Fibroblast of upper back skin (primary cell): ENCODE results near the gene LPIN3.

ENCODE experiments used
- DNase-seq: peaks from one replicate; pipeline ENCODE4 v3.0.0-alpha.2; 2013

LPIN3 gene

DNA sequence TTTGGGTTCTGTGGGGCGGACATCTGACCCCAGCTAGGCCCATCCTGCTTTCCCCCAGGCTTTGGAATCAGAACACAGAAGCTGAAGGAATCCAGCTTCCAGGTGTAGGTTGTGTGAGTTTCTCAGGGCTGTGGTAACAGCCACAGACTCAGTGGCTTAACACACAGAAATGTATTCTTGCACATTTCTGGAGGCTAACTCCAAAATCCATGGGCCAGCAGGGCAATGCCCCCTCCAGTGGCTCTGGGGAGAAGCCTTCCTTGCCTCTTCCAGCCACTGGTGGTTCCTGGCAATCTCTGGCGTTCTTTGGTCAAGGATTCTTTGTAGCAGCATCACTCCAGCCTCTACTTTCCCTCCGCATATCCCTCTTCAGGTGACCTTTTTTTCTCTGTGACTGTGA, 27.3 kb downstream of the LPIN3 start:
- no peak for DNase-seq

GRCh38 chr20:41369673-41370072, 29.1 kb downstream of the LPIN3 start:
- no peak for DNase-seq

GRCh38 chr20:41370176-41370575, 29.6 kb downstream of the LPIN3 start:
- no peak for DNase-seq

- DNase-seq: no peak
These were observed 30.8 kb downstream of the LPIN3 start for GRCh38 chr20:41371371-41371770.

DNA sequence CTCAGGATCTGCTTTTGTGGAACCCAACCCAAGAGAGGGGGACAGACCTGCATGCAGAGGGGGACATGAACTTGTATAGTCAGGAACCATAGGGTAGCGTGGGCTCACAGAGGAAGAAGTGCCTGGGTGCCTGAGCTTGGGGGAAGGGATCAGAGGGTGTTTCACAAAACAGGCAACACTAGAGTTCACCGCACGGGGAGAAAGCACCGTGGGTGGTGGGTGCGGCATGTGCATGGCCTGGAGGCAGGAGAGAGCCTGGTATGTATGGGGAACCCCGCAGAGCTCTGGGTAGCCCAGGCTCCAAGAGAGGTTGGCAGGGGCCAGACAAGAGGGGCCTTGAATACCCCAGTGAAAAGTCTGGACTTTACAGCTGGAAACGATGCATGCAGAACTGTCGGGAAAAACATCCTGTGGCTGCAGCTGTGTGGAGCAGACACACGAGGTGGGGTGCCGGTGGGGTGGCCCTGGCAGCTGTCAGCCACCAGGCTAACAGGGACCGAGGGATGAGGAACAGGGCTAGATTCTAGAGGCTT, 32.7 kb downstream of the LPIN3 start:
- no peak for DNase-seq

GRCh38 chr20:41373931-41374920, 33.6 kb downstream of the LPIN3 start:
- no peak for DNase-seq

GRCh38 chr20:41375846-41376245, 35.2 kb downstream of the LPIN3 start:
- DNase-seq: no peak

GRCh38 chr20:41376349-41376748, 35.7 kb downstream of the LPIN3 start:
- no peak for DNase-seq

DNA sequence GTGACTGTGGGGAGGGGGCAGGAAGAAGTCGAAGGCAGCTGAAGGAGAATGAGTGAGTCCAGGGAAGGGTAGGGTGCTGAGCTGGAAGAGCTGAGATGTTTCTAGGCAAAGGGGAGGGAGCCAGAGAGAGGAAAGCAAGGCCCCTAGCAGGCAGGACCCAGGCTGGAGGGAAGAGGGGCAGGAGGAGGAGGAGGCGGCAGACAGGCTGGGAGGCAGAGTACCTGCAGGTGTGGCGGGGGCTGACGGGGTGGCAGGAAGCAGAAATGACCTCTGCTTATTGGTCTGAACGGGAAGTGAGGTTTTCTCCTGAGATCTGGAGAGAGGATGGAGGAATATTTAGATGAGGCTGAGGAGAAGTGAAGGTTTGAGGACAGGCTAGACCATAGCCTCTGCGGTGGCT, 36.7 kb downstream of the LPIN3 start:
- DNase-seq: no peak

- no peak for DNase-seq
These were observed 38.9 kb downstream of the LPIN3 start for GRCh38 chr20:41379551-41379950.

DNA sequence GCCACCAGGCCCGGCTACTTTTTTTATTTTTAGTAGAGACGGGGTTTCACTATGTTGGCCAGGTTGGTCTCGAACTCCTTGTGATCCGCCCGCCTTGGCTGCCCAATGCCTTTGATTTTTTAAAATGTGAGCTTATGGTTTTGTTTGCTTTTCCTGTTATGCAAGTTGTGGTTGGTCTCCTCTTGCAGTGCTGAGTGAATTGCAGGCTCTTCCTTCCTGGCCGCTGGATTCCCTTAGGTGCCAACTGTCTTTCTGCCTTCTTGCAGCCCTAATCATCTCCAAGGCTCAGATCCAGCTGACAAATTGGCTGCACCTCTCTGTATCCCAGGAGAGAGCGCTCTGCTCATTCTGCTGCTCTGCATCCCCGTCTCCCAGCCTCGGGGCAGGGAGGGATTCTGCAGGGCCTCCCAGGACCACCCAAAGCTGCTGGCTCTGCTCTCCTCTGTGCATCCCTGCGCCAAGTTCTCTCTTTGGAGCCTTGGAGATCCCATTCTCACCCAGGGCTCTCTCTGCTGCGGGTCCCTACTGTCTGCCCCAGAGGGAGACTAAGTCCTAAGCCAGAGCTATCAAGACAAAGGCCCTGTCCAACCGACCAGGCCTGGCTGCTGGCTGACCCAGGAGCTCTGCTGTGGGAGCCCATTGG, 40.1 kb downstream of the LPIN3 start:
- no peak for DNase-seq

DNA sequence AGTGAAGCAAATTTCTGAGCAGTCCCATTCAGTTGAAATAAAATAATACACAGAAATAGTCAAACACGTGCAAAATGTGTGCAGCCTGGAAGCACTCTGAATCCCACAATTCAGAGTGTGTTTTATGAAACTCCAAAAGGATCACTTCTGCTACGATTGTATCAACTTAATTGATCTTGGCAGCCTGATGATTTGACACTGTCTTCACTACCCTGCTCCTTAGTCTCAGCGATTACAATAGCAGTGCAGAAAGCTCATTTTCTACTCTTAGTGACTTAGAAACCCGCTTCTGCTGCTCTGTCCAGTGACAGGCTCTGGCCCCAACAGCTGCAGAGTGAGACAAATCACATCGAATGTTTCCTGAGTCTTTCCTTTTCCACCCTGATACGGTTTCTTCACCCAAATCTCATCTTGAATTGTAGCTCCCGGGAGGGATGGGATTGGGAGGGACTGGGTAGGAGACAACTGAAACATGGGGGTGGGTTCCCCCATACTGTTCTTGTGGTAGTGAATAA, 42.2 kb downstream of the LPIN3 start:
- DNase-seq: no peak

DNA sequence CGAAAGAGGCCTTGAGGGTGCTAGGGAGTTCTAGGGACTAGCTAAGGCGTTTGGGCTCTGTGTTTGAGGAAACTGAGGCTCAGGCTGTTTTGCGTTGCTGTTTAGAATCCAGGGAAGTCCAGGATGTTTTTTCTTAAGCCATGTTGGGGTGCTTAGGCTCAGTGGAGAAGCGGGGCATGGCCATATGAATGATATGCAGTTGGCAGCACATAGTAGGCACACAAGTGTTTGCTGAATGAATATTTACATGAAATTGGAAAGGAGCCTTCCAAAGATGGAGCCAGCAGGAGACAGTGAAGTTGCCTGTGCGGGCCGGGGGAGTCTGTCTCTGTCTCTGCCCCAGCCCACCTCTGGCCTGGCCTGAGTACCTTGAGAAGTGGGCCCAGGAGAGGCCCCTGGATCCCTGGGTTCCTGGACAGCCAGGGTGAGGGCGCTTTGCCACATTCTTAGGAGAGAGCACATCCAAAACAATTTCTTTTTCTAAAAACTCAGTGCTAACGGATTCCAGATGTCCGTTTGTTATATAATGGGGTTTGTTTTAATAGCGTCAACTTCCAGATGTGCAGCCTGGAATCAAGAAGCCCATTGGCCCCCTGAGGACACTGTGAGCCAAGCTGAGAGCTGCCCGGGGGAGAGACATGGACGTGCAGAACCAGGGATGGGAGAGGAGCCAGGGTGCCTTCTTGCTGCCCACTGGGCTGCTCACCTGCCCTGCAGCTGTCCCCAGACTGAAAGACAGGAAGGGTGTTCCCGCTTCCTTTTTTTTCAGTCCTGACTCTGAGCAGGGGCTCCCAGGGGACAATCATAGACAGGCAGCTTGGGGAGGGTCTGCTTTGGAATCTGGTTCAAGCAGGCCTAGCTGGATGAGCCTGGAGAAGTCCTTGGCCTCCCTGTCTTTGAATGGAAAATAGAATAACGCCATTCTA, 46.1 kb downstream of the LPIN3 start:
- DNase-seq: peak; percentile 64

- DNase-seq: no peak
These were observed 46.8 kb downstream of the LPIN3 start for GRCh38 chr20:41387444-41387851.

DNA sequence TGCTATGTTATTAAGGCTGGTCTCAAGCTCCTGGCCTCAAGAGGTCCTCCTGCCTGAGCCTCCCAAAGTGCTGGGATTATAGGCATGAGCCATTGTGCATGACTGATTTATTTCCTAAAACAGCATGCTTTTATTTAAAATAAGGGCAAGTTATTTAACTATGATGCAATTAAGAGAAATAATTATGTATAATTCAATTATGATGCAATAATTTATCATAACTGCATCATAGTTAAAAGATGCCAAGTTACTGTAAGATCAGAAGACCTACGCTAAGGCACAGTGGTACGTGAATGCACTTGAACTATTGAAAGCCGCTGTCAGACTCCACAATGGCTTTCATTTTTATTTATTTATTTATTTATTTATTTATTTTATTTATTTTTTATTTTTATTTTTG, 50.3 kb downstream of the LPIN3 start:
- no peak for DNase-seq

DNA sequence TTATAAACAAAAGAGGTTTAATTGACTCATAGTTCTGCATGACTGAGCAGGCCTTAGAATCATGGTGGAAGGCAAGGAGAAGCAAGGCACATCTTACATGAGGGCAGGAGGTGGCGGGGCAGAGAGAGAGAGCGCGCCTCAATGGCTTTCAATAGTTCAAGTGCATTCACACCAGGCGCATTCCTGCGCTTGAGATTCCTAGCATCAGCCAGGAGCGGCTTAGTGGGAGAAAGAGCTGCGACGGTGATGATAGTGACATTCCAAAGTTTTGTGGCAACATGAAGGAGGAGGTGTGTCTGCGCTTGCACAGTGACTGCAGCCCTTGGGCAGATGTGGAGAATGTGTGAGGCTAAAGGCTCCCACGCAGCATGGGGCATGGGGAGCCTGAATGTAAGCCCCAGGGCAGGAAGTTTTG, 51.0 kb downstream of the LPIN3 start:
- DNase-seq: peak; percentile 23

GRCh38 chr20:41392295-41392694, 51.7 kb downstream of the LPIN3 start:
- DNase-seq: no peak

- no peak for DNase-seq
These were observed 52.5 kb downstream of the LPIN3 start for GRCh38 chr20:41392871-41393704.

- DNase-seq: no peak
These were observed 53.1 kb downstream of the LPIN3 start for GRCh38 chr20:41393705-41394066.

DNA sequence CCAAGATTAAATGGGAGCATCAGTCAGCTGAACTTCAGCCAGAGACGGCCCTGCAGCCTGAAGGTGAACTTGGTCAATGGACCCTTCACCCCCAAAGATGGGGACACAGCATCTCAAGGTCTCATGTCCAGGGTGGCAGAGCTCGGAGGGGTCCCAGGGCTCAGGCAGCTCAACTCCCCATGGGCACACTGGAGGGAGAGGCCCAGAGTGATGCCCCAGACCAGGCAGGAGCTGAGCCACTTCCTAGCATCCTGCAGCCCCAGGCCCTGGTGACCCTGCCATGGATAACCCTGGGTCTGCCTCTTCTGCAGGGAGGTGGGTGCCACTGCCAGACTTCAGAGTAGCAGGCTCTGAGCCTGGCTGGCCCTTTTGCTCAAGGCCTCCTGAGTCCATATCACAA, 53.5 kb downstream of the LPIN3 start:
- no peak for DNase-seq

DNA sequence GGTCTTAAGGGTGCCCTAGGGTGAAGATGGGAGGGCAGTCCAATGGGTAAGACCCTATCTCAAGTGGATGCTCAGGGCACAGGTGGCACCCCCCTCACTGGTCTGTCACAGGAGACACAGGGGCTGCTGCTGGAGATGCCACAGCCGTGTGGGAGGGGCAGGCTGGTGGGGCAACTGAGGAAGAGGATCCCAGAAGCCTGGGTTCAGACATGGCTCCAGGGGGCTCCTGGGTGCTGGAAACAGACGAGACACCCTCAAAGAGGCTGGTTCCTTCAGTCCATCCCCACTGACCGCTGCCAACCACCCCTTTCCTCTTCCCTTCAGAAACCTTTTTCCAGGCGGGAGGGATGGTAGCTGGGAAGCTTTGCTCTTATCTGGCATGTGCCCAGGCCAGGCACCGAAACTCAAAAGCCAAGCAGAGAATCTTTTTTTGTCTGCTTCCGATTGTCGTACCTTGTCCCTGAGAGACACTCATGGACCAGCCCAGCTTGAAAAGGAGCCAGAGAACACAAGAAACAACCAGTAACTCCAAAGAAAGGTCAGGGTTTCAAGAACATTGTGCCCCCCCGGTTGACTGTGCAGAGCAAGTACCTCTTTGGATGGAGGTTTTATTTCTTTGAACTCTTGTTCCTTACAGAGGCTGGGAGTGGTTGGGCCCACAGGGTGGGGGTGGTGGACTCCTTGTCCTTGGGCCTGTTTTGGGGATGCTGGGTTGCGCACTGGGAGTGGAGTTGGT, 54.5 kb downstream of the LPIN3 start:
- DNase-seq: no peak
